IMR-90 (cell line): ENCODE measurements around the gene BATF2. TPM values are rescaled to one million over a fixed set of nuclear protein-coding genes. Genes with fewer than 3 reads are reported as not detected.

ENCODE experiments used
- ATAC-seq: fragments of 200-7000 bp; cut with Tn5 transposase; 2 replicates; pipeline ENCODE4 v1.9.1; 2020; ENCODE audit warnings: low read depth, mild to moderate bottlenecking, moderate library complexity
- BruUV-seq: library from RNA; stranded (reverse); fragments of 400-500 nt; replicated peaks from 2 replicates; lab custom pipeline; 2021; lab: Mats Ljungman, UMichigan
- CTCF ChIA-PET: fragments of 300-600 bp; formaldehyde crosslinking; extraction: SDS; loops from one replicate; lab custom pipeline; 2021; ENCODE audit warnings: antibody characterized with exemption; lab: Yijun Ruan, JAX
- POLR2A ChIA-PET: fragments of 300-600 bp; sonication (Branson Sonifier 250); formaldehyde crosslinking; loops from one replicate; lab custom pipeline; 2022; ENCODE audit warnings: antibody characterized with exemption; ENCODE audit not compliant: unreplicated experiment; lab: Charles Lee
- DNase-seq: peaks from one replicate; pipeline ENCODE4 v3.0.0; 2013
- H2AFZ ChIP-seq: replicated peaks from 2 replicates; pipeline ENCODE3; 2013; ENCODE audit warnings: low read length, mild to moderate bottlenecking; ENCODE audit not compliant: poor library complexity
- H2AK5ac ChIP-seq: 2 replicates; pipeline ENCODE4 v1.6.1; 2013; ENCODE audit warnings: low read depth, low read length, inconsistent platforms
- H2AK9ac ChIP-seq: replicated peaks from 2 replicates; pipeline ENCODE3; 2013; ENCODE audit warnings: mild to moderate bottlenecking, low read depth, low read length, moderate library complexity; ENCODE audit not compliant: poor library complexity
- H2BK120ac ChIP-seq: 2 replicates; pipeline ENCODE4 v1.6.1; 2013; ENCODE audit warnings: low read depth, low read length, inconsistent platforms
- H2BK15ac ChIP-seq: 3 replicates; pipeline ENCODE4 v1.6.1; 2013; ENCODE audit warnings: low read depth, low read length, inconsistent platforms
- H2BK20ac ChIP-seq: 2 replicates; pipeline ENCODE4 v1.6.1; 2013; ENCODE audit warnings: low read depth, mild to moderate bottlenecking, inconsistent platforms, low read length, moderate library complexity
- H2BK5ac ChIP-seq: 2 replicates; pipeline ENCODE4 v1.6.1; 2013; ENCODE audit warnings: mild to moderate bottlenecking, low read depth, low read length, inconsistent platforms; ENCODE audit not compliant: poor library complexity, severe bottlenecking
- H3K14ac ChIP-seq: replicated peaks from 2 replicates; pipeline ENCODE4 v1.6.1; 2013; ENCODE audit warnings: low read depth, low read length, inconsistent platforms
- H3K18ac ChIP-seq: 2 replicates; pipeline ENCODE4 v1.6.1; 2013; ENCODE audit warnings: low read depth, low read length, control low read depth
- H3K23ac ChIP-seq: 2 replicates; pipeline ENCODE4 v1.6.1; 2013; ENCODE audit warnings: low read depth, low read length, inconsistent platforms
- H3K27ac ChIP-seq: 2 replicates; pipeline ENCODE4 v1.5.1; 2013; ENCODE audit warnings: mild to moderate bottlenecking, control low read depth, low read length; ENCODE audit not compliant: insufficient read depth
- H3K27me3 ChIP-seq: 2 replicates; pipeline ENCODE4 v1.6.1; 2013; ENCODE audit warnings: low read length; ENCODE audit not compliant: control insufficient read depth, insufficient read depth
- H3K36me3 ChIP-seq: 2 replicates; pipeline ENCODE4 v1.6.1; 2013; ENCODE audit warnings: low read length, mixed read lengths; ENCODE audit not compliant: control insufficient read depth, insufficient read depth
- H3K4ac ChIP-seq: 2 replicates; pipeline ENCODE4 v1.6.1; 2013; ENCODE audit warnings: low read depth, low read length, inconsistent platforms
- H3K4me1 ChIP-seq: 2 replicates; pipeline ENCODE4 v1.6.1; 2013; ENCODE audit warnings: low read length, mixed read lengths; ENCODE audit not compliant: control insufficient read depth, insufficient read depth
- H3K4me2 ChIP-seq: 2 replicates; pipeline ENCODE4 v1.6.1; 2013; ENCODE audit warnings: low read depth, mild to moderate bottlenecking, control low read depth, low read length, moderate library complexity
- H3K4me3 ChIP-seq: 2 replicates; pipeline ENCODE4 v1.5.1; 2013; ENCODE audit warnings: low read depth, mild to moderate bottlenecking, control low read depth, low read length, moderate library complexity; ENCODE audit not compliant: insufficient read depth
- H3K56ac ChIP-seq: 2 replicates; pipeline ENCODE4 v1.6.1; 2013; ENCODE audit warnings: low read length, inconsistent platforms; ENCODE audit not compliant: insufficient read depth; ENCODE audit errors: extremely low read depth
- H3K79me1 ChIP-seq, 2 experiments: 2 replicates each; pipeline ENCODE4 v1.6.1; 2013; ENCODE audit warnings: low read length in 2 of 2, inconsistent platforms in 1 of 2, low read depth in 1 of 2
- H3K9ac ChIP-seq: 2 replicates; pipeline ENCODE4 v1.6.1; 2013; ENCODE audit warnings: low read depth, low read length, control low read depth
- H3K9me1 ChIP-seq: 2 replicates; pipeline ENCODE4 v1.6.1; 2013; ENCODE audit warnings: low read length, inconsistent platforms; ENCODE audit not compliant: insufficient read depth
- H3K9me3 ChIP-seq: 2 replicates; pipeline ENCODE4 v1.6.1; 2013; ENCODE audit warnings: low read length; ENCODE audit not compliant: control insufficient read depth, insufficient read depth
- H4K20me1 ChIP-seq: 2 replicates; pipeline ENCODE4 v1.6.1; 2013; ENCODE audit warnings: low read length, inconsistent platforms; ENCODE audit not compliant: insufficient read depth
- H4K5ac ChIP-seq: 2 replicates; pipeline ENCODE4 v1.6.1; 2013; ENCODE audit warnings: mild to moderate bottlenecking, low read depth, low read length, control low read depth
- H4K8ac ChIP-seq, 2 experiments: 2 replicates each; pipeline ENCODE4 v1.6.1; 2013; ENCODE audit warnings: low read depth in 2 of 2, low read length in 2 of 2, control low read depth in 1 of 2, inconsistent platforms in 1 of 2
- H4K91ac ChIP-seq: 2 replicates; pipeline ENCODE4 v1.6.1; 2013; ENCODE audit warnings: low read depth, low read length, inconsistent platforms; ENCODE audit not compliant: insufficient read depth
- BHLHE40 ChIP-seq: fragments of 150-350 bp; IDR thresholded peaks from 2 replicates; pipeline ENCODE4 v1.6.1; 2016; ENCODE audit warnings: mild to moderate bottlenecking, low read depth, low read length
- CEBPB ChIP-seq: IDR thresholded peaks from 2 replicates; pipeline ENCODE4 v1.6.1; 2012; ENCODE audit warnings: low read depth, low read length, improper control_type of control experiment
- CHD1 ChIP-seq: IDR thresholded peaks from 2 replicates; pipeline ENCODE4 v1.6.1; 2012; ENCODE audit warnings: low read depth, low read length, improper control_type of control experiment
- CTCF ChIP-seq: conservative IDR thresholded peaks from 2 replicates; pipeline ENCODE4 v1.5.1; 2012; ENCODE audit warnings: mild to moderate bottlenecking, low read depth, low read length, improper control_type of control experiment
- ELK1 ChIP-seq: fragments of 150-350 bp; IDR thresholded peaks from 2 replicates; pipeline ENCODE4 v1.6.1; 2016; ENCODE audit warnings: low read depth, mild to moderate bottlenecking, low read length, moderate library complexity, borderline replicate concordance
- FOS ChIP-seq: fragments of 150-350 bp; IDR thresholded peaks from 2 replicates; pipeline ENCODE4 v1.6.1; 2016; ENCODE audit warnings: low read depth, low read length
- MAFK ChIP-seq: IDR thresholded peaks from 2 replicates; pipeline ENCODE4 v1.6.1; 2012; ENCODE audit warnings: low read depth, low read length, improper control_type of control experiment
- MAZ ChIP-seq: IDR thresholded peaks from 2 replicates; pipeline ENCODE4 v1.6.1; 2012; ENCODE audit warnings: low read depth, mild to moderate bottlenecking, low read length, improper control_type of control experiment, moderate library complexity, borderline replicate concordance
- MXI1 ChIP-seq: IDR thresholded peaks from 2 replicates; pipeline ENCODE4 v1.6.1; 2012; ENCODE audit warnings: low read depth, mild to moderate bottlenecking, low read length, moderate library complexity, borderline replicate concordance
- NFE2L2 ChIP-seq: fragments of 150-350 bp; IDR thresholded peaks from 2 replicates; pipeline ENCODE4 v1.6.1; 2016; ENCODE audit warnings: low read depth, mild to moderate bottlenecking, low read length
- POLR2A ChIP-seq: IDR thresholded peaks from 2 replicates; pipeline ENCODE4 v1.6.1; 2012; ENCODE audit warnings: mild to moderate bottlenecking, low read depth, low read length
- RAD21 ChIP-seq: IDR thresholded peaks from 2 replicates; pipeline ENCODE4 v1.6.1; 2012; ENCODE audit warnings: low read length, improper control_type of control experiment
- RCOR1 ChIP-seq: IDR thresholded peaks from 2 replicates; pipeline ENCODE4 v1.6.1; 2012; ENCODE audit warnings: mild to moderate bottlenecking, low read length, improper control_type of control experiment; ENCODE audit not compliant: insufficient replicate concordance
- RFX5 ChIP-seq: IDR thresholded peaks from 2 replicates; pipeline ENCODE4 v1.8.0; 2012; ENCODE audit warnings: low read depth, mild to moderate bottlenecking, low read length, moderate library complexity
- SMC3 ChIP-seq: fragments of 150-350 bp; IDR thresholded peaks from 2 replicates; pipeline ENCODE4 v1.6.1; 2016; ENCODE audit warnings: low read depth, mild to moderate bottlenecking, antibody characterized with exemption, low read length, moderate library complexity
- USF2 ChIP-seq: fragments of 150-350 bp; IDR thresholded peaks from 2 replicates; pipeline ENCODE4 v1.6.1; 2017; ENCODE audit warnings: mild to moderate bottlenecking, antibody characterized with exemption, low read length, low read depth
- WGBS, 2 experiments: methylation state at CpG; one replicate each; pipeline versions ENCODE4 v1.1.5 to v1.1.7; 2013; ENCODE audit warnings: missing lambda C conversion rate in 2 of 2; ENCODE audit not compliant: insufficient read length in 1 of 2; ENCODE audit errors: extremely low coverage in 2 of 2; 5-methylcytosine and 5-hydroxymethylcytosine counted together
- dilution Hi-C: fragments of 300-500 bp; cut with HindIII; formaldehyde crosslinking; loops from one replicate; pipeline ENCODE4 v1.14.3; 2018; ENCODE audit warnings: low sequenced_read_pairs; ENCODE audit not compliant: unreplicated experiment
- in situ Hi-C: fragments of 300-500 bp; cut with MboI; formaldehyde crosslinking; loops from 3 replicates; pipeline ENCODE4 v1.14.3; 2019; ENCODE audit warnings: low sequenced_read_pairs, inconsistent platforms, mixed read lengths
- intact Hi-C: fragments of 100-400 bp; cut with micrococcal nuclease; formaldehyde crosslinking; loops from 2 replicates; pipeline ENCODE4 v1.10.0; 2022
- polyA plus RNA-seq, 3 experiments: library from polyadenylated mRNA; depleted of rRNA; stranded (reverse); fragments of >200 nt; gene quantifications; 2 replicates each; pipeline ENCODE4 v1.2.3, GENCODE V29; 2012; ENCODE audit warnings: low replicate concordance in 1 of 3
- total RNA-seq: library from RNA; depleted of rRNA; stranded (reverse); fragments of >200 nt; gene quantifications from 2 replicates; pipeline ENCODE4 v1.2.3, GENCODE V29; 2012

BATF2 gene
- total and polyA plus RNA-seq, 2 of the 4 experiments (the other 2 are of a cell fraction) = 0.36 to 1.2 TPM

- dilution Hi-C loops = no loop called here
- CTCF ChIA-PET = no interaction called here
- Histone ChIP-seq H2AK9ac (peak overlapping the region; percentile 84), H3K79me1 (peaks cover 0 to 3% of the 10 kb centered on the region in 2 experiments; a peak in 2 of 4 replicates), H2AFZ (peak overlapping the region; percentile 76), H4K8ac (peak overlapping the region; percentile 12 to 84; a peak in 2 of 4 replicates), H3K27me3 (no peaks in the 10 kb centered on the region), H2BK120ac (peak overlapping the region; percentile 85), H3K18ac (no peak overlapping the region), H2BK20ac (peak overlapping the region; percentile 83), H3K4me1 (peaks cover 5% of the 10 kb centered on the region; the same call in 1 of the 2 replicates), H3K9ac (no peak overlapping the region), H3K4me2 (no peak overlapping the region), H4K20me1 (no peaks in the 10 kb centered on the region), H3K23ac (peak overlapping the region; percentile 66; the same call in 1 of the 2 replicates), H3K4me3 (no peak overlapping the region), H2BK5ac (peak overlapping the region; percentile 80), H3K9me1 (peaks cover 15% of the 10 kb centered on the region), H3K36me3 (no peaks in the 10 kb centered on the region), H4K5ac (no peak overlapping the region; the same call in 1 of the 2 replicates), H4K91ac (peak overlapping the region; percentile 78), H3K4ac (peak overlapping the region; percentile 80), H3K27ac (peak overlapping the region; percentile 53; the same call in 1 of the 2 replicates), H2AK5ac (peak overlapping the region; percentile 97), H3K9me3 (no peaks in the 10 kb centered on the region), H2BK15ac (peak overlapping the region; percentile 98; the same call in 2 of the 3 replicates), H3K56ac (peak overlapping the region; percentile 20; the same call in 1 of the 2 replicates), H3K14ac (peak overlapping the region; percentile 66; the same call in 1 of the 2 replicates)
- no peak for TF ChIP-seq FOS
- TF ChIP-seq CHD1 = no peak
- TF ChIP-seq USF2 = no peak
- TF ChIP-seq RCOR1 = no peak
- no peak for TF ChIP-seq RFX5
- no peak for TF ChIP-seq BHLHE40
- TF ChIP-seq MAFK = no peak
- TF ChIP-seq POLR2A = no peak
- no peak for TF ChIP-seq RAD21
- no peak for TF ChIP-seq SMC3
- TF ChIP-seq NFE2L2 = no peak
- TF ChIP-seq MXI1 = no peak
- no peak for TF ChIP-seq CTCF
- no peak for TF ChIP-seq MAZ
- TF ChIP-seq ELK1 = no peak
- TF ChIP-seq CEBPB = no peak
- DNase-seq (peak; percentile 23), ATAC-seq (no peak)
- POLR2A ChIA-PET = no interaction called here
- WGBS, 2 experiments = no CpG with 5 or more reads among the region's 7 CpGs
- no TSS peak for BruUV-seq
- in situ Hi-C loops = loop anchor here (5.0 to 10.0 kb wide), 2 partner anchors 86 to 163 kb away; partner anchors contain the start of genes CDC42BPG and PPP2R5B
- intact Hi-C loops = no loop called here
These were observed 11.2 kb upstream of the BATF2 start for GRCh38 chr11:65008016-65008415.
